GM18519 (cell line): ENCODE measurements around the gene TRAPPC3L.

Source experiments
- ATAC-seq: cut with Tn5 transposase; IDR thresholded peaks from one replicate; pipeline ENCODE4 v1.9.1; 2021; ENCODE audit warnings: mild to moderate bottlenecking, moderate library complexity; ENCODE audit not compliant: unreplicated experiment, low FRiP score

The TRAPPC3L gene

GRCh38 chr6:116545651-116546050 is at the start of gene TRAPPC3L:
Gene TRAPPC3L (minus strand): TSS chr6:116545684. CDS start chr6:116545514, 170 bp downstream.
- no peak for ATAC-seq

DNA sequence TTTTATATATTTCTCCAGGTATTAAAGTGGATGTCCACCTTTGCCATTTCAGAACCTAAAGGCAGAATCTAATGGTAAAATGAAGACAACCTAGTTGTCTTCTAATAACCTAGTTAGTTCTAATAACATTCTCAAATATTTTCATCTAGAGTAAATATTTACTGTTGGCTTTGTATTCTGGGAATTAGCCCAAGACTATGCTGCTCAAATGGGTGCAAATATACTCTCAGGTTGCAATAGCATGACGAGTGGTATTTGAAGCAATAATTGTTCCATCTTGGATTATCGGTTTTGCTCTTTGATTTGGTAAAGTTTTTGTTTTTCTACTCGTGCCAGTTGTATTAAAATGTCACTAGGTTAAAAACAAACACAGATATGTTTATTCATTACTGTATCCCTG is 49.8 kb upstream of the TRAPPC3L start:
- ATAC-seq, result no peak

DNA sequence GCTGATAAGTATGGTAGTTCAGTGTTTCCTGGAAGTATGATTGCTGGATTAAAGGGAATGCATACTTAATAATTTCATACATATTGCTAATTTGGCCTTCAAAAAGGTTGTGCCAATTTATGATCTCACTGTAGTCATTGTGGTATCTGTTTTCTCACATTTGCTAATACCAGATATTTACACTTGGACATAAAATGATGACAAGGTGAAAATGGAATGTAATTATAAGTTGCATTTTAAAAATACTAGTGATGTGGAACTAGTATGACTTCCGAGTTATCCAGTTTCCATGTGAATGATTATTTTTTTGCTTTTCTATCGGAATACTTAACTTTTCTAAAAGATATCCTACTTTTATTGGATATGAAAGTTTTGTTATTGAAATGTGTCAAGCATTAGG is 41.3 kb upstream of the TRAPPC3L start:
- no peak for ATAC-seq

GRCh38 chr6:116586276-116586675 is 40.8 kb upstream of the TRAPPC3L start:
- no peak for ATAC-seq

- no peak for ATAC-seq
These were observed 34.7 kb upstream of the TRAPPC3L start for GRCh38 chr6:116580198-116580597.

DNA sequence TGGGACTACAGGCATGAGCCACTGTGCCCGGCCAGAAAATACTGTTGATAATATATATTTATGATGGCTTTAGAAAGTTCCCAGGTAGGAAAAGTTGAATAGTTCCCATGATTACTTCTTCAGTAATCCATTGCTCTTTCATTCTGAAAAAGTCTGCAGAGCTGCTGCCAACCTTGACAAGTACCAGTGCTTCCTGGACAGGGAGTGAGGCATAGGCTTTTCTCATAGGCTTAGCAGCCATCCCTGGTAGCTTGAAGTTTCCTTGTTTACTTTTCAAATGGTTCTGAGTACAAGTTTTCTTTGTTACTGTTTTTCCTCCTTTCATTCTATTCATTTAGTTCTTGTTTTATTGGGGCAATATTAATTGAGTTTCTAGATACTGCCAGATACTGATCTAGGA is 33.7 kb upstream of the TRAPPC3L start:
- ATAC-seq, result no peak

DNA sequence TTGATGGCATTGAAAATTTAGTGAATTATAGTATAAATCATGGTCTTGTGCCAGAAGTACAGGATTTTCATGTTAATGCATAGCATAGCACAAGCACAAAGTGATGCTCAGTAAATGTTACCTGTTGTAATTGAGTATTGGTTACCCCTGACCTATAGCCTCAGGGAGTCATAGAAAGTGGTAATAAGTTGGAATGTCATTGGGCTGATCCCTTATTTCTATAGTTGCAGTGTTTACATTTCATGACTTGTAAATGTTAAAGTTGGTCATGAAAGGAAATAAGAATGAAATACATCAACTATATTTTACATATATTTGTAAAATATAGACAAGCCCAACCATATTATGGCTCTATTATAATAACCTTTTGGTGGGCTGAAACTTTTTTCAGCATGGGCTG is 32.9 kb upstream of the TRAPPC3L start:
- no peak for ATAC-seq

GRCh38 chr6:116577486-116577885 is 32.0 kb upstream of the TRAPPC3L start:
- no peak for ATAC-seq

- no peak for ATAC-seq
These were observed 29.7 kb upstream of the TRAPPC3L start for GRCh38 chr6:116575227-116575626.

GRCh38 chr6:116572162-116572561 is 26.7 kb upstream of the TRAPPC3L start:
- ATAC-seq, result no peak

DNA sequence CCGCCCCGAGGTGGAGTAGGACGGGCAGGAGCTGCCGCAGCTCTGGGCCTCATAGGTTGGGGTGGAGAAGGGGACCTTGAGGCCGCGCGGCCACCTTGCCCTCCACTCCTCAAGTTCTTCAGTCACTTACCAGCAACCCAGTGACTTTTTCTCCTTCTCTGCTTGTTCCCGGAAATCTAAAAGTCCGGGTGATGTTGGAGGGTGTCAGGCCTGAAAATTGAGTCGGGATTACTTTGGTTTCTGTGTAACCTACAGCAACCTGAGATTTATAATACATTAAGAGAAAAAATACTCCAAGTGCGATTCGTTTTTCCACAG is 26.2 kb upstream of the TRAPPC3L start:
- ATAC-seq, result no peak

GRCh38 chr6:116570856-116571682 is 25.6 kb upstream of the TRAPPC3L start, which contains the start of gene RWDD1:
Gene RWDD1 (plus strand): TSS chr6:116571504. CDS start chr6:116571583, 79 bp downstream.
- ATAC-seq, result peak; percentile 93

DNA sequence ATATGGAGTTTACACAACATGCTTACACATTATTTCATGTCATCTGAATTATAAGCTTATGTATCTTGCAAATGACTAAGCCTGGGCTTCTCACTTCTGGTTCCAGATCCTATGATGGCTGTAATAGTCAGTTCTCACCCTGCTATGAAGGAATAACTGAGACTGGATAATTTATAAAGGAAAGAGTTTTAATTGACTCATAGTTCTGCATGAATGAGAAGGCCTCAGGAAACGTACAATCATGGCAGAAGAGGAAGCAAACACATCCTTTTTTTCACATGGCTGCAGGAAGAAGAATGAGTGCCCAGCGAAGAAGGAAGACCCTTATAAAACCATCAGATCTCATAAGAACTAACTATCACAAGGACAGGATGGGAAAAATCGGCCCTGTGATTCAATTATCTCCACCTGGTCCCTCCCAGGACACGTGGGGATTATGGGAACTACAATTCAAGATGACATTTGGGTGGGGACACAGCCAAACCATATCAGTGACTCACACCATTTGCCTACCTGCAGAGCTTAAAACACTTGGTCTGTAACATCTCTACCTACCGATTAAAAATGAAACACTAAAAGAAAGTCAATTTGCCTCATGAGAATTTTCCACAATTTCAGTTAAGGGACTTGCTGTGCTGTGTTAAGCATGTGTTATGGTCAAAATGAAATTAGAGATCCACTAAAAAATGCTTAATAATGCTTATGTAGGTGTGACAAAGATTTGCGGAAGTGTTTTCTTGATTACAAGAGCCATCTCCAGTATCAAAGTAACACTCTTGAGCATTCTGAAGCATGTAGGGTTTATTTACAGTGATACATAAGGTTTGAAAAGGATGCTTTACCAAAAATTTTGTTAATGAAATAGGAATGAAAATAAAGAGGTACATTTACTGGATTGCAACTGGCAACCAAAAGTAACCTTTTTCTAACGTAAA is 23.6 kb upstream of the TRAPPC3L start:
- ATAC-seq, result no peak

- no peak for ATAC-seq
These were observed 22.6 kb upstream of the TRAPPC3L start for GRCh38 chr6:116568111-116568510.

DNA sequence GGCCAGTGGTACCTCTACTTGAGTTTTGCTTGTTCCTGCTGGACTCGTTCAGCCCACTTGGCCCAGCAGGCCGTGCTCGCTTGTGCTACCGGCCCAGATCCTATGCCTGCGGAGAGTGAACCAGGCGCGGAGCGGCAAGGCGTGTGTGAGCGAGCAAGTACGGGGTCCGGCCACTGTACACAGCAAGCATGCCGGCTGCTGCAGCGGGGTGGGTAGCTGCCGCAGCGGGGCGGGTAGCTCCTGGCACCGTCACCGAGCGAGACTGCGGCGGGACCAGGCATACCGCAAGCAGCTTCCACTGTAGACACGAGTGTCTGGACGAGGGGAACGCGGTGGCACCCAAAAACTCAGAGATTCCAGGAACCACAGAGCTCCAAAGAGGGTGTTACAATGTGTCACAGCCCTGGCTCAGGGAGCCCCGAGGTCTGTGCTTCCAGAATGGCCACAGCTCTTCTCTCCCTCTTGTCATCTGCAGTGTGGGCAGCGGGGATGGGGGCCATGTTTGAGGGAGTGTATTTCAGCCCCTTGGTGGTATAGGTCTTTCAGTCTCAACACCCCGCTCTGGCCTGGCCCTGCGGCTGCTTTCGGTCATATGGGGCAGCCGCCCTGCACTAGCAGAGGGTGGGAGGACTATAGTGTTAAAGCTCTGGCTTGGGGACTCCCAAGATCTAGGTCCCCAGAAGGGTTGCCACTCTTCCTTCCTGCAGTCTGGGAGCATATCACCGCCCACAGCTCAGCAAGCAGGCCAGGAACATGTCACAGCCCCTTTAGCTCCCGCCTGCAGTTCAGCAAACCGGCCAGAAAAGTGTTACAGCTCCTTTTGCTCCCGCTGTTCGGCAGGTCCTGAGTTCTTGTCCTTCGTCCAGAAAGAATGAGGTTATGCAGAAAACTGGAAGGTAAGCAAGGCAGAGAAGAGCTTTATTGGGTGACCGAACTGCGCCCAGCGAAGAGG is 19.7 kb upstream of the TRAPPC3L start:
- no peak for ATAC-seq

DNA sequence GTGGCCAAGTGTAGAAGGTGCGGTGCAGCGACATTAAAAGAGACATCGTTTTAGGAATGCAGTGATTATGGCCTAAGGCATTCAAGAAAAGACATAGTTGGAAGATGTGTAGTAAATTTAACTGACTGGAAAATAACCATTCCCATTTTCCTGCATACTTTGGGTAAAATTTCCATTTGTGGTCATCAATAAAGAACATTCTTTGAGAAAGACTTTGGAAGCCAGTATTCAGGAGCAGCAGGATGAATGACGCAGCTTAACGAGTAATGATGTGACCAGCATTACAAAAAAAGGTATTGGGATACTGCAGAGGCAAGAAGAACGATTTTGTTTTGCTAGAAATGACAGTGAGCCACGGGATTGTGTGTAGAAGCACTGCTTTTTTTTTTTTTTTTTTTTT is 18.8 kb upstream of the TRAPPC3L start:
- ATAC-seq, result no peak

DNA sequence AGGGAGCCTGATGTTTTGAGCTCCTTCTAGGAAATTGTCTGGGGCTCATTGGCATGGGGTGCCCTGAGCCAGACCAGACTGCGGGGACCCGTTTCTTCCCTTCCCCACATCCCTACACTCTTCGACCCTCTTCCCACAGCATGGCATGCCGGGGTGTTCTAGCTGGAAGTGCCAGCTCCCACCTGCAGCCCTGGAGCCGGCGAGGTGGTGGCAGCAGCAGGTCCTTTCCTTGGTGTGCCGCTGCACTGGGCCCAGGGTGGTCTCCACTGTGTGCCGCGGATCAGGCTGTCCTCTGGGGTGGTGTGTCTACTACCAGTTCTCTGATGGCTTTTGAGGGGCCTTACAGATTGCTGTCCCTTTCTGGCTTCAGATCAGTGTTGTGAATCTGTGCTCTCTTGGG is 18.3 kb upstream of the TRAPPC3L start:
- no peak for ATAC-seq

GRCh38 chr6:116562614-116563013 is 17.1 kb upstream of the TRAPPC3L start:
- ATAC-seq, result no peak

- ATAC-seq, result no peak
These were observed 16.5 kb upstream of the TRAPPC3L start for GRCh38 chr6:116562019-116562403.

GRCh38 chr6:116561377-116562018 is 16.0 kb upstream of the TRAPPC3L start:
- ATAC-seq, result peak; percentile 67
